GM18858 (cell line): ENCODE measurements around the gene C1QTNF9.
"Not testable (repeated sequence)": the region's sequence is repeated elsewhere in the genome, so short reads cannot be mapped to it uniquely, and the experiment has no call there.

ENCODE experiments used
- ATAC-seq: cut with Tn5 transposase; IDR thresholded peaks from one replicate; pipeline ENCODE4 v1.9.1; 2021; ENCODE audit not compliant: unreplicated experiment

Gene C1QTNF9

GRCh38 chr13:24319641-24320040 is 10.3 kb downstream of the C1QTNF9 start:
- not testable (repeated sequence) for ATAC-seq

- ATAC-seq: not testable (repeated sequence)
Observed at GRCh38 chr13:24321416-24321815, 12.0 kb downstream of the C1QTNF9 start.

- ATAC-seq: not testable (repeated sequence)
Observed at GRCh38 chr13:24322470-24322869, 13.1 kb downstream of the C1QTNF9 start.

GRCh38 chr13:24323036-24323738 is 13.8 kb downstream of the C1QTNF9 start:
- ATAC-seq: no peak

- ATAC-seq: no peak
Observed at GRCh38 chr13:24323739-24324075, 14.3 kb downstream of the C1QTNF9 start.

- not testable (repeated sequence) for ATAC-seq
Observed at GRCh38 chr13:24327598-24327997, 18.2 kb downstream of the C1QTNF9 start.

GRCh38 chr13:24328145-24328544 is 18.8 kb downstream of the C1QTNF9 start:
- ATAC-seq: no peak

GRCh38 chr13:24338721-24339120 is 29.3 kb downstream of the C1QTNF9 start:
- ATAC-seq: no peak

- ATAC-seq: no peak
Observed at GRCh38 chr13:24339937-24340607, 30.7 kb downstream of the C1QTNF9 start.

GRCh38 chr13:24340608-24340955 is 31.2 kb downstream of the C1QTNF9 start:
- no peak for ATAC-seq

GRCh38 chr13:24341439-24341838 is 32.1 kb downstream of the C1QTNF9 start:
- no peak for ATAC-seq

- no peak for ATAC-seq
Observed at GRCh38 chr13:24348385-24348784, 39.0 kb downstream of the C1QTNF9 start.

GRCh38 chr13:24348797-24349515 is 39.6 kb downstream of the C1QTNF9 start:
- no peak for ATAC-seq

GRCh38 chr13:24349778-24350664 is 40.6 kb downstream of the C1QTNF9 start:
- ATAC-seq: not testable (repeated sequence)

GRCh38 chr13:24351423-24351822 is 42.0 kb downstream of the C1QTNF9 start:
- no peak for ATAC-seq

GRCh38 chr13:24353736-24354135 is 44.4 kb downstream of the C1QTNF9 start:
- ATAC-seq: no peak

- no peak for ATAC-seq
Observed at GRCh38 chr13:24355103-24355502, 45.7 kb downstream of the C1QTNF9 start.

- ATAC-seq: no peak
Observed at GRCh38 chr13:24356270-24356669, 46.9 kb downstream of the C1QTNF9 start.

GRCh38 chr13:24356837-24357236 is 47.5 kb downstream of the C1QTNF9 start:
- no peak for ATAC-seq

GRCh38 chr13:24357756-24358155 is 48.4 kb downstream of the C1QTNF9 start:
- ATAC-seq: no peak

GRCh38 chr13:24358836-24359235 is 49.5 kb downstream of the C1QTNF9 start:
- ATAC-seq: not testable (repeated sequence)
